ENCODE data around the gene KRTAP12-1.
"Not testable (repeated sequence)": the region's sequence is repeated elsewhere in the genome, so short reads cannot be mapped to it uniquely, and the experiment has no call there.

The KRTAP12-1 gene

DNA sequence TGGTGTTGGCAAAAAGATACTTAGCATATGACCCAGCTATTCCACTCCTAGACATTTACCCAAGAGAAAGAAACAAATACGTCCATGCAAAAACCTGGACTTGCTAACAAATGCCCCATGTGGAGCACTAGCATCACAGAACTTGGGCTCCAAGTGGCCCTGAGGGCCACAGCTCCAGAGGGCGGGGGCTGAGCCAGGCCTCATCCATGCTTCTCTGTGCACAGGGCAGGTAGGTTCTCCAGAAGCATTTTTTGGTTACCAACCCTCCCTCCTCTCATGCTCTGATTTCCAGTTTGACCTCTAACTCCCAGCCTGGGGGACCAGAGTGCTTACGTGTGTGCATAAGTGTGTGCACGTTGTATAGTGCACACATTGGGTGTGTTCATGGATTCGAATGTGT lies 17.3 kb downstream of the KRTAP12-1 start:
- H3K4me3 ChIP-seq (replicated peaks; ENCODE audit: low read depth, low read length), result no peak overlapping the region
- no peak for DNase-seq (ENCODE audit: low read depth)

DNA sequence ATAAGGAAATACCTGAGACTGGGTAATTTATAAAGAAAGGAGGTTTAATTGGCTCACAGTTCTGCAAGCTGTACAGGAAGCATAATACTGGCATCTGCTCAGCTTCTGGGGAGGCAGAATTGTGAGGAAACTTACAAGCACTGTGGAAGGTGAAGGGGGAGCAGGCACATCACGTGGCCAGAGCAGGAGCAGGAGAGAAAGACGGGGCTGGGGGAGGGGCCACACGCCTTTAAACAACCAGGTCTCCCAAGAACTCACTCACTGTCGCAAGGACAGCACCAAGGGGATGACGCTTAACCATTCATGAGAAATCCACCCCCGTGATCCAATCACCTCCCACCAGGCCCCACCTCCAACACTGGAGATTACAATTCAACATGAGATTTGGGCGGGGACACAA lies 20.4 kb downstream of the KRTAP12-1 start:
- H3K4me3 ChIP-seq (replicated peaks; ENCODE audit: low read depth, low read length); DNase-seq (ENCODE audit: low read depth): not testable (repeated sequence)

More for the DNA sequence above, 17.3 kb downstream of the KRTAP12-1 start:
- TF ChIP-seq, protein P1, sequence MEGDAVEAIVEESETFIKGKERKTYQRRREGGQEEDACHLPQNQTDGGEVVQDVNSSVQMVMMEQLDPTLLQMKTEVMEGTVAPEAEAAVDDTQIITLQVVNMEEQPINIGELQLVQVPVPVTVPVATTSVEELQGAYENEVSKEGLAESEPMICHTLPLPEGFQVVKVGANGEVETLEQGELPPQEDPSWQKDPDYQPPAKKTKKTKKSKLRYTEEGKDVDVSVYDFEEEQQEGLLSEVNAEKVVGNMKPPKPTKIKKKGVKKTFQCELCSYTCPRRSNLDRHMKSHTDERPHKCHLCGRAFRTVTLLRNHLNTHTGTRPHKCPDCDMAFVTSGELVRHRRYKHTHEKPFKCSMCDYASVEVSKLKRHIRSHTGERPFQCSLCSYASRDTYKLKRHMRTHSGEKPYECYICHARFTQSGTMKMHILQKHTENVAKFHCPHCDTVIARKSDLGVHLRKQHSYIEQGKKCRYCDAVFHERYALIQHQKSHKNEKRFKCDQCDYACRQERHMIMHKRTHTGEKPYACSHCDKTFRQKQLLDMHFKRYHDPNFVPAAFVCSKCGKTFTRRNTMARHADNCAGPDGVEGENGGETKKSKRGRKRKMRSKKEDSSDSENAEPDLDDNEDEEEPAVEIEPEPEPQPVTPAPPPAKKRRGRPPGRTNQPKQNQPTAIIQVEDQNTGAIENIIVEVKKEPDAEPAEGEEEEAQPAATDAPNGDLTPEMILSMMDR (IDR thresholded peaks at IDR 0.05; ENCODE audit: low read length, missing control alignments), result no peak

DNA sequence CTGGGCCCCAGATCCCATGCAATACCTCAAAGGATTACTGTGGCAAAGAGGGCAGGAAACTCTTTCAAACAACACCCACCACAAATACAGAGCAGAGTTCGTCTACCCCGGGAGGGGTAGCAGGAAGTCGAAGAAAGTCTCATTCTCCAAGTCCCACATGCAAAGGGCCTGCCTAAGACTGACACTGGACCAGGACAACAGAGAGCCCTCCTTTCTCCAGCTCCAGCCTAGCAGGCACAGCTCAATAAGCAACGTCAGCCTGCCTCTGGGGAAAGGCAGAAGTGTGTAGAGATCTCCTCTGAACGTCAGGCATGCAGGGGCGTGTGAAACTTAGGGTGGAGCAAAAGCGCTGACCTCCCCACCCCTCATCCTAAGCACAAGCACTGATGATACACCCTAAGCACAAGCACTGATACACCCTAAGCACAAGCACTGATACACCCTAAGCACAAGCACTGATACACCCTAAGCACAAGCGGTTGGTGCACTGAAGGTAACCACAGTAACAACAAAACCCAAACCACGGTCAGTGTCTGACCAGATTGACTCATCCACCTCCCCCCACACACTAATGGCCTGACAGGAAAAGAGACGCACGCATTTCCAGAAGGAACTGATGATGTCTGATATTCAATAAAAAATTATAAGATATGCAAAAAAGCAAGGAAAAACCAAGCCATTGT lies 22.9 kb downstream of the KRTAP12-1 start:
- H3K4me3 ChIP-seq (replicated peaks; ENCODE audit: low read depth, low read length), result no peak overlapping the region

DNA sequence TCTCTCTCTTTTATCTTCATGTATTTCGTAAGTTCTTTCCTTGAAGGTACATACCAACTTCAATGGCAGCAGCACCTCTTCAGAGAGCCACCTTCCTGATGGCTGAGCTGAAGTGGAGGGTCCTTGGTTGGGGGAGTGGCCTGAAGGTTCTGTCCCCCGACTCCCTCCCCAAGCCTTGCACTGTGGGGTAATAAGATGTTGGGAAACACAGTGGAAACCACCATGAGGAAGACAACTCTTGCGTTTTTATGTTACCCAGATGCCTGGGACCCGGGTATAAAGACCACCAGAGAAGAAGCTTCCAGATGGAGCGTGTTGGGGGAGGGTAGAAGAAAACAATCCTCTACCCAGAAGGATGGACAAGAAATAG lies 23.4 kb downstream of the KRTAP12-1 start:
- no peak for DNase-seq (ENCODE audit: low read depth)
- TF ChIP-seq, protein P1 (IDR thresholded peaks at IDR 0.05; ENCODE audit: low read length, missing control alignments), result no peak
- no peak overlapping the region for H3K4me3 ChIP-seq (replicated peaks; ENCODE audit: low read depth, low read length)

More for the DNA sequence above, 22.9 kb downstream of the KRTAP12-1 start:
- DNase-seq (ENCODE audit: low read depth), result no peak
- TF ChIP-seq, protein P1 (IDR thresholded peaks at IDR 0.05; ENCODE audit: low read length, missing control alignments), result no peak

DNA sequence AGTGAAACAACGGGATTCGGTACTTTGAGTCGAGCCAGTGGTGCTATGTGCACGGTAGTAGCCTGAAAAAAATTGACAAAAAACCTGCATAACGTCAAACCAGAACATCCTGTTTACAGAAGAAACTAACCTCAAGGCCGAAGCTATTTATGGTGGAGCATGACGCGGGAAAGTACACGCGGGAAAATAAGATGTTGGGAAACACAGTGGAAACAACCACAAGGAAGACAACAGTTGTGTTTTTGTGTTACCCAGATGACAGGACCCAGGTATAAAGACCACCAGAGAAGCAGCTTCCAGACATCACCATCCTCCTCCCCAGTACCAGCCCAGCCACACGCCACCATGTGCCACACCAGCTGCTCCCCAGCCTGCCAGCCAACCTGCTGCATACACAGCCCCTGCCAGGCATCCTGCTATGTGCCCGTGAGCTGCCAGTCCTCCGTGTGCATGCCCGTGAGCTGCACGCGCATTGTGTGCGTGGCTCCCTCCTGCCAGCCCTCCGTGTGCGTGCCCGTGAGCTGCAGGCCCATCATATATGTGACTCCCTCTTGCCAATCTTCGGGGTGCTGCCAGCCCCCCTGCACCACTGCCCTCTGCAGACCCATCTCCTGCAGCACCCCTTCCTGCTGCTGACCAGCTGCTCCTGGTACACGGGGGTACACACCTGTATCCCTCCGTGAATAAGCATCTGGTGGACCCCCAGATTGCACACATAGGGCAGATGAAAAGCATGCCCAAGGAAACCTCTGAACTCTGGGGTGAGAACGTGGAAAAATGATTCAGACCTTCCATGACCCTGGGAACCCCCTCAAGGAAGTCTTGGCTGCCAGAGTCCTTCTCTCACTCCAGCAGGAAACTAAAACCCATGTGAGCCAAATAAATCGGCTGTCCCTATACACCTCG lies 24.1 kb downstream of the KRTAP12-1 start, which contains the start of gene KRTAP12-3:
Gene KRTAP12-3 (plus strand): TSS at position 298 of the 906 bp plus-strand sequence. CDS start 48 bp downstream, at position 346.
- TF ChIP-seq, protein P1 (IDR thresholded peaks at IDR 0.05; ENCODE audit: low read length, missing control alignments), result no peak
- DNase-seq (ENCODE audit: low read depth), result no peak
- H3K4me3 ChIP-seq (replicated peaks; ENCODE audit: low read depth, low read length), result no peak within 1 kb of the TSS

DNA sequence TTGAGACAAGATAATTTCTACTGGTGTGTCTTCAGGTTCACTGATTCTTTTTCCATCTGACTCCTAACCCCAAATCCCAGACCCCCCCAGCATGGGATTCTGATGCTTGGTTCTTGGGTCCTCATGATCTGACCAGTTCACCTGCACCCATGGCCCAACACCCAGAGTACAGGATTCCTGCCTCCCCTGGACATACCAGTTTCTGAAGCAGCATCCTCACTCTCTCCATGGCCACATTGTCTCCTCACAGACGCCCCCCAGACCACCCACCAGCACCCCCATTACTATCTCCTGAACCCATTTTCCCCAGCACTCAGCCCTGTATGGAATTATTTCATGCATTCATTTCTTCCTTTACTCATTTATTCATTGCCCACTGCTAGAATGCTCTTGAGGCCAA lies 25.1 kb downstream of the KRTAP12-1 start:
- H3K4me3 ChIP-seq (replicated peaks; ENCODE audit: low read depth, low read length), result no peak overlapping the region
- TF ChIP-seq, protein P1 (IDR thresholded peaks at IDR 0.05; ENCODE audit: low read length, missing control alignments), result no peak
- no peak for DNase-seq (ENCODE audit: low read depth)

DNA sequence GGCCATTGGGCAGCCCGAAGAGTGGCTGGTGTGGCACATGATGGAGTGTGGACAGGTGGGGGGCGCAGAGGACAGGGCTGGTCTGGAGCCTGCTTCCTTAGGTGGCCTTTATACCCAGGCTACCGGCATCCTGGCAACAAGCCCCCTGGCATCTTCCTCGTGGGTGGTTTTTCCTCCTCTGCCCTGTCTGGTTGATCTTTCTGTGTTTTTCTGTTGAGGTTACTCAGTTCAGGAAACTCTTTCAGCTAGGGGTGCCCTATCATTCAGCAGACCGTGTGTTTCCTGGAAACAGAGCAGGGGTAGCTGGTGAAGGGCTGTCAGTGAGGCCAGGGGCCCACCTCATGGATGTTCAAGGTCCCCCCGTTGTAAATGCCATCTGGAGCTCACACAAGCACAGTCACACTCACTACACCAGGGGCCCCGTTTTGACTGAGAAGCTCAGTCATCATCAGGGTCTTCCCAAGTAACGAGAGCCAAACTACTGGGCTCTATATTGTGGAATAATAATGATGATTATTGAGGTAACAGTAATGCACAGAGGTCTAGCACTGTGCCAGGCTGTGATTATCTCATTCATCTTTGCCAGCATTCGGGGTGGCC lies 27.3 kb downstream of the KRTAP12-1 start, which contains the start of gene KRTAP12-4:
Gene KRTAP12-4 (minus strand): TSS at position 84 of the 600 bp plus-strand sequence. CDS start 45 bp downstream, at position 39.
- TF ChIP-seq, protein P1 (IDR thresholded peaks at IDR 0.05; ENCODE audit: low read length, missing control alignments), result no peak
- DNase-seq (ENCODE audit: low read depth), result no peak
- no peak within 1 kb of the TSS for H3K4me3 ChIP-seq (replicated peaks; ENCODE audit: low read depth, low read length)
